Activated CD4-positive, alpha-beta memory T cell treated with anti-CD3 and anti-CD28 coated beads for 36 hours (primary cell): ENCODE results near the gene SMU1. TPM values are rescaled to one million over a fixed set of nuclear protein-coding genes. Genes with fewer than 3 reads are reported as not detected.

ENCODE experiments used
- CTCF ChIA-PET: fragments of 350-600 bp; sonication (Branson Sonifier 250); formaldehyde crosslinking; loops from one replicate; lab custom pipeline; 2021; ENCODE audit warnings: antibody characterized with exemption, inconsistent platforms; lab: Charles Lee
- POLR2A ChIA-PET: fragments of 350-600 bp; sonication (Branson Sonifier 250); formaldehyde crosslinking; loops from one replicate; lab custom pipeline; 2021; ENCODE audit warnings: antibody characterized with exemption; lab: Charles Lee
- DNase-seq: peaks from one replicate; pipeline ENCODE4 v3.0.0-alpha.2; 2020
- H3K27ac Mint-ChIP-seq: one replicate; pipeline ENCODE4 v1.8.0; 2021; ENCODE audit warnings: mixed read lengths
- H3K27me3 Mint-ChIP-seq: one replicate; pipeline ENCODE4 v1.8.0; 2021; ENCODE audit warnings: mixed read lengths
- H3K36me3 Mint-ChIP-seq: one replicate; pipeline ENCODE4 v1.8.0; 2021; ENCODE audit warnings: mixed read lengths
- H3K4me1 Mint-ChIP-seq: one replicate; pipeline ENCODE4 v1.8.0; 2021; ENCODE audit warnings: low read depth, mixed read lengths
- H3K4me3 Mint-ChIP-seq: one replicate; pipeline ENCODE4 v1.8.0; 2021; ENCODE audit warnings: mild to moderate bottlenecking, mixed read lengths
- H3K9me3 Mint-ChIP-seq: one replicate; pipeline ENCODE4 v1.8.0; 2021; ENCODE audit warnings: mixed read lengths
- intact Hi-C: fragments of 100-400 bp; cut with micrococcal nuclease; formaldehyde crosslinking; loops from one replicate; pipeline ENCODE4 v1.15.1; 2023
- total RNA-seq, 2 experiments: library from RNA; stranded (reverse); gene quantifications; one replicate each; pipeline ENCODE4 v1.2.3, GENCODE V29; 2021

SMU1 gene
- total RNA-seq, 2 experiments from 2014 or later = 25.8 to 26.1 TPM

- ChIA-PET POLR2A (no interaction called here), CTCF (interaction anchor here (1.0 kb wide), 1 partner anchor 25 kb away, joined by 3 read pairs; no protein-coding TSS in a partner anchor)
- H3K27ac Mint-ChIP-seq = no peak overlapping the region
- H3K27me3 Mint-ChIP-seq = no peaks in the 10 kb centered on the region
- intact Hi-C loops = no loop called here
- no peak for DNase-seq
- H3K4me1 Mint-ChIP-seq = peaks cover 8% of the 10 kb centered on the region
- H3K4me3 Mint-ChIP-seq = no peak overlapping the region
- H3K36me3 Mint-ChIP-seq = peaks cover 40% of the 10 kb centered on the region
- H3K9me3 Mint-ChIP-seq = no peaks in the 10 kb centered on the region
These were observed 83.8 kb downstream of the SMU1 start for GRCh38 chr9:32992595-32993238.

GRCh38 chr9:32991897-32992594 is 84.4 kb downstream of the SMU1 start:
- POLR2A ChIA-PET = no interaction called here
- H3K27me3 Mint-ChIP-seq = no peaks in the 10 kb centered on the region
- no peak overlapping the region for H3K4me3 Mint-ChIP-seq
- no peaks in the 10 kb centered on the region for H3K9me3 Mint-ChIP-seq
- H3K27ac Mint-ChIP-seq = no peak overlapping the region
- CTCF ChIA-PET = interaction anchor here (1.0 kb wide), 1 partner anchor 24 kb away, joined by 3 read pairs; no protein-coding TSS in a partner anchor
- no peak for DNase-seq
- peaks cover 41% of the 10 kb centered on the region for H3K36me3 Mint-ChIP-seq
- peaks cover 2% of the 10 kb centered on the region for H3K4me1 Mint-ChIP-seq
- intact Hi-C loops = no loop called here

Other genes with a start within 250 kb of the SMU1 start
- 10 to 100 TPM; 43.7 to 45.9 TPM for gene APTX, start 75.0 kb downstream of the SMU1 start, total RNA-seq
- 100 to 1,000 TPM; 173 to 184 TPM for gene DNAJA1, start 51.4 kb downstream of the SMU1 start, total RNA-seq
- 10 to 100 TPM; 76.6 to 78.0 TPM for gene B4GALT1, start 90.7 kb upstream of the SMU1 start, total RNA-seq
- not detected for gene SPINK4, start 163.5 kb upstream of the SMU1 start, total RNA-seq
- 10 to 100 TPM; 52.7 to 56.6 TPM for gene BAG1, start 188.0 kb upstream of the SMU1 start, total RNA-seq
- 100 to 1,000 TPM; 116 to 119 TPM for gene CHMP5, start 188.4 kb upstream of the SMU1 start, total RNA-seq
- gene NFX1, start 213.8 kb upstream of the SMU1 start, total RNA-seq = 10 to 100 TPM; 36.5 to 38.6 TPM